GM12878 (cell line): ENCODE measurements around the gene NRP1. TPM values are rescaled to one million over a fixed set of nuclear protein-coding genes. Genes with fewer than 3 reads are reported as not detected.

ENCODE experiments used
- ATAC-seq: fragments of 200-7000 bp; cut with Tn5 transposase; 3 replicates; pipeline ENCODE4 v1.9.1; 2020; ENCODE audit warnings: mild to moderate bottlenecking, moderate library complexity
- BruUV-seq: library from RNA; stranded (reverse); fragments of 400-500 nt; replicated peaks from 2 replicates; lab custom pipeline; 2021; lab: Mats Ljungman, UMichigan
- CTCF ChIA-PET: fragments of 300-600 bp; sonication (Branson Sonifier 250); formaldehyde crosslinking; extraction: SDS; loops from one replicate; lab custom pipeline; 2021; ENCODE audit warnings: inconsistent platforms; lab: Yijun Ruan, JAX
- POLR2A ChIA-PET: fragments of 350-600 bp; formaldehyde crosslinking; extraction: SDS; loops from one replicate; lab custom pipeline; 2021; ENCODE audit warnings: inconsistent platforms; lab: Charles Lee
- RAD21 ChIA-PET: fragments of 300-600 bp; sonication (Branson Sonifier 250); formaldehyde crosslinking; loops from one replicate; lab custom pipeline; 2023; ENCODE audit warnings: antibody characterized with exemption; ENCODE audit not compliant: unreplicated experiment; lab: Charles Lee
- SMC1A ChIA-PET: fragments of 300-600 bp; sonication (Branson Sonifier 250); formaldehyde crosslinking; loops from one replicate; lab custom pipeline; 2023; ENCODE audit not compliant: unreplicated experiment, uncharacterized antibody; lab: Charles Lee
- DNase-seq: peaks from one replicate; pipeline ENCODE4 v3.0.0-alpha.2; 2011; ENCODE audit warnings: low read depth, low spot score
- FAIRE-seq: peaks from 3 replicates; lab custom pipeline; 2011; peaks lifted over from hg19 to GRCh38; lab: Jason Lieb, UNC
- H2AFZ ChIP-seq: 2 replicates; pipeline ENCODE4 v1.6.0; 2011; ENCODE audit warnings: low read depth, low read length, control low read depth; ENCODE audit not compliant: control insufficient read depth
- H3K27ac ChIP-seq: 2 replicates; pipeline ENCODE4 v1.5.1; 2011; ENCODE audit warnings: control low read depth; ENCODE audit not compliant: control insufficient read depth, insufficient read depth
- H3K27me3 ChIP-seq, 2 experiments: replicated peaks in 1 of 2; 2 replicates each; pipeline versions ENCODE4 v1.6.0 to v1.6.1; 2011; ENCODE audit warnings: low read length in 1 of 2; ENCODE audit not compliant: control insufficient read depth in 2 of 2, insufficient read depth in 2 of 2
- H3K36me3 ChIP-seq, 2 experiments: 2 replicates each; pipeline ENCODE4 v1.5.1; 2011; ENCODE audit warnings: low read length in 1 of 2; ENCODE audit not compliant: control insufficient read depth in 2 of 2, insufficient read depth in 2 of 2
- H3K4me1 ChIP-seq: 2 replicates; pipeline ENCODE4 v1.6.1; 2011; ENCODE audit warnings: mild to moderate bottlenecking, low read length, moderate library complexity, mixed read lengths; ENCODE audit not compliant: control insufficient read depth, insufficient read depth
- H3K4me2 ChIP-seq: 2 replicates; pipeline ENCODE4 v1.6.0; 2011; ENCODE audit warnings: control low read depth; ENCODE audit not compliant: control insufficient read depth, insufficient read depth
- H3K4me3 ChIP-seq: fragments of 200-600 bp; sonication (generic); 2 replicates; pipeline ENCODE4 v1.5.1; 2016
- H3K79me2 ChIP-seq: 2 replicates; pipeline ENCODE4 v1.6.0; 2011; ENCODE audit warnings: low read length; ENCODE audit not compliant: control insufficient read depth, insufficient read depth
- H3K9ac ChIP-seq: 2 replicates; pipeline ENCODE4 v1.8.0; 2011; ENCODE audit warnings: low read length, control low read depth, mixed read lengths; ENCODE audit not compliant: control insufficient read depth, insufficient read depth
- H3K9me3 ChIP-seq: replicated peaks from 3 replicates; pipeline ENCODE4 v1.5.1; 2011; ENCODE audit warnings: mild to moderate bottlenecking, low read length; ENCODE audit not compliant: control insufficient read depth, insufficient read depth
- H4K20me1 ChIP-seq: 2 replicates; pipeline ENCODE4 v1.6.0; 2011; ENCODE audit not compliant: control insufficient read depth, insufficient read depth
- ATF7 ChIP-seq: fragments of 450-650 bp; IDR thresholded peaks from 2 replicates; pipeline ENCODE4 v1.6.1; 2016; ENCODE audit warnings: low read depth, mild to moderate bottlenecking
- CREM ChIP-seq: IDR thresholded peaks from 2 replicates; pipeline ENCODE4 v1.6.1; 2014; ENCODE audit warnings: antibody characterized with exemption, low read depth
- HCFC1 ChIP-seq: fragments of 150-350 bp; IDR thresholded peaks from 2 replicates; pipeline ENCODE4 v1.6.1; 2014; ENCODE audit warnings: low read length
- IRF4 ChIP-seq: IDR thresholded peaks from 2 replicates; pipeline ENCODE4 v1.6.1; 2011; ENCODE audit warnings: low read depth, low read length
- MTA3 ChIP-seq: IDR thresholded peaks from 2 replicates; pipeline ENCODE4 v1.6.1; 2012; ENCODE audit warnings: low read length, inconsistent platforms, borderline replicate concordance
- MYC ChIP-seq: IDR thresholded peaks from 2 replicates; pipeline ENCODE4 v1.6.1; 2011; ENCODE audit warnings: mild to moderate bottlenecking, low read length, moderate library complexity, inconsistent platforms; ENCODE audit not compliant: insufficient read depth, insufficient replicate concordance, insufficient read length, severe bottlenecking
- POLR2AphosphoS2 ChIP-seq: IDR thresholded peaks from 2 replicates; pipeline ENCODE4 v1.6.1; 2011; ENCODE audit warnings: low read depth, mild to moderate bottlenecking, low read length, improper control_type of control experiment, moderate library complexity
- SMAD5 ChIP-seq: IDR thresholded peaks from 2 replicates; pipeline ENCODE4 v1.6.1; 2016; ENCODE audit warnings: antibody characterized with exemption, low read depth
- ZNF384 ChIP-seq: IDR thresholded peaks from 2 replicates; pipeline ENCODE4 v1.6.1; 2012; ENCODE audit warnings: low read depth, mild to moderate bottlenecking, low read length, improper control_type of control experiment, borderline replicate concordance
- ZSCAN29 ChIP-seq: fragments of 450-650 bp; IDR thresholded peaks from 2 replicates; pipeline ENCODE4 v1.6.1; 2017; ENCODE audit warnings: mild to moderate bottlenecking, moderate library complexity
- WGBS: methylation state at CpG from one replicate; pipeline ENCODE4 v1.1.6; 2016; ENCODE audit warnings: low lambda C conversion rate; ENCODE audit not compliant: insufficient replicate concordance, insufficient coverage; ENCODE audit errors: missing lambda C conversion rate; 5-methylcytosine and 5-hydroxymethylcytosine counted together
- in situ Hi-C: fragments of 300-500 bp; cut with MboI; formaldehyde crosslinking; loops from 9 replicates; pipeline ENCODE4 v1.14.3; 2018; ENCODE audit warnings: mixed read lengths
- intact Hi-C: fragments of 100-400 bp; cut with micrococcal nuclease; formaldehyde crosslinking; loops from one replicate; pipeline ENCODE4 v1.14.2; 2022; ENCODE audit not compliant: unreplicated experiment
- polyA plus RNA-seq, 11 experiments: library from polyadenylated mRNA; depleted of rRNA in 4 of 11; unstranded in 6 of 11; stranded (reverse) in 5 of 11; fragments of >200 nt; fragmentation: Nextera tagmentation in 4 of 11; fragmentation: Illumina TruSeq in 1 of 11; extraction: Ambion mirVana in 4 of 11; extraction: Trizol in 1 of 11; gene quantifications; 1 replicate in 1 of 11; 2 replicates in 10 of 11; pipeline versions ENCODE4 v1.2.1 to v1.2.3, GENCODE V29; 2011 to 2016; ENCODE audit warnings: inconsistent platforms in 2 of 11, missing spikeins in 2 of 11, low read depth in 1 of 11
- total RNA-seq, 4 experiments: library from RNA; depleted of rRNA in 3 of 4; stranded (reverse); fragments of >200 nt in 3 of 4; fragmentation: Illumina TruSeq in 1 of 4; extraction: Trizol in 1 of 4; gene quantifications; 2 replicates each; pipeline versions ENCODE4 v1.2.1 to v1.2.3, GENCODE V29; 2013 to 2021
- TF ChIP-seq, protein P1 (sequence below): fragments of 450-650 bp; IDR thresholded peaks from 2 replicates; pipeline ENCODE4 v1.6.1; 2017; ENCODE audit warnings: low read depth, mild to moderate bottlenecking, moderate library complexity
- TF ChIP-seq, protein P2 (sequence below): fragments of 450-650 bp; formaldehyde crosslinking; IDR thresholded peaks from 2 replicates; pipeline ENCODE4 v1.5.0; 2022; ENCODE audit warnings: mild to moderate bottlenecking, missing genetic modification characterization
- TF ChIP-seq, protein P3 (sequence below): fragments of 450-650 bp; IDR thresholded peaks from 2 replicates; pipeline ENCODE4 v1.6.1; 2017; ENCODE audit warnings: mild to moderate bottlenecking, moderate library complexity

The NRP1 gene
- total and polyA plus RNA-seq, 10 of the 15 experiments (the other 5 are each of a cell fraction or from before 2014, with no cell fraction given) = 0.11 to 12.1 (median 0.52) TPM

DNA sequence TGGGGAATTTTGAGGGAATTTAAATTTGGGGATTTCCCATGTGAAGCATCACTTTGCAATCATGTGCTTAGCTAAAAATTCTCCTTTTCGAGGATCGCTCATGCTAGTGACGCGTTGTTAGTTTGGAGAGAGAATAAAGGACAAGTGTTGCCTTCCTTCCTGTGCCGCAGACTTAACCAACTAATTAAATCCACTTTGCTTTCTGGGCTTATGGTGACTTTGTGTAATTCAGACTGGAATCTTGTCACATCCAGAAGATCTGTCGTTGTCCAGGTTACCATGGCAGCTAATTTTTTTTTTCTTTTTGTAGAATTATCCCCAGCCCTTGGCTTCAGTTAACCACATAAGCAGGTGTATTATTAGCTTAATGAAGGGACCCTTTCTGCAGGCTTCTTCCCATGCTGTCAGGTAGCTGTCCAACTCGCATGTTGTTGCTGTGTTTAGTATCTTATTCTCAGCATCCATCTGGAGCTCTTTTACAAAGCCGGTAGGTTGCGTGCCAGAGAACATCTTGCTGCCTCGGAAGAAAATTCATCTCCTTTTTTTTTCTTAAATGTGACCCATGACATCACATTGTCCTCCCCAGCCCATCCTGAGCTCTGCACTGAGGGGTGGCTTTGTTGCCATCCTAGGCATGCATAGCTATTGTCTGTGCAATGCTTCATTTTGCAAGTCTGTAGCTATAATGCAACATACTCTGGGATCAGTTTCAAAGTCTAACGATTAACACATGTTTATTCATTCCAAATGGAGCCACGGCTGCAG lies 47.2 kb upstream of the NRP1 start:
- ATAC-seq = no peak
- Histone ChIP-seq H3K79me2 (no peaks in the 10 kb centered on the region), H3K36me3 (no peaks in the 10 kb centered on the region), H3K9me3 (no peaks in the 10 kb centered on the region), H2AFZ (no peak overlapping the region), H3K4me3 (no peak overlapping the region), H3K27me3 (no peaks in the 10 kb centered on the region), H3K9ac (no peak overlapping the region), H3K4me1 (no peaks in the 10 kb centered on the region), H4K20me1 (no peaks in the 10 kb centered on the region), H3K27ac (no peak overlapping the region), H3K4me2 (no peak overlapping the region)
- in situ Hi-C loops (no loop called here), intact Hi-C loops (no loop called here)
- FAIRE-seq = no peak
- RAD21 ChIA-PET = interaction anchor here (0.6 to 1.5 kb wide), 8 partner anchors 8 to 392 kb away, joined by 3 to 4 read pairs (median 3); partner anchors contain the start of gene NRP1
- DNase-seq = no peak
- WGBS = 52% methylated on average over 12 of the region's 12 CpGs
- CTCF ChIA-PET = interaction anchor here (0.6 kb wide), 1 partner anchor 451 kb away, joined by 3 read pairs; no protein-coding TSS in a partner anchor
- POLR2A ChIA-PET = no interaction called here
- SMC1A ChIA-PET = interaction anchor here (0.6 to 2.1 kb wide), 10 partner anchors 9 to 377 kb away, joined by 3 to 6 read pairs (median 4); no protein-coding TSS in a partner anchor
- no TSS peak for BruUV-seq
- TF ChIP-seq MTA3 = no peak
- no peak for TF ChIP-seq POLR2AphosphoS2
- TF ChIP-seq, protein P1, sequence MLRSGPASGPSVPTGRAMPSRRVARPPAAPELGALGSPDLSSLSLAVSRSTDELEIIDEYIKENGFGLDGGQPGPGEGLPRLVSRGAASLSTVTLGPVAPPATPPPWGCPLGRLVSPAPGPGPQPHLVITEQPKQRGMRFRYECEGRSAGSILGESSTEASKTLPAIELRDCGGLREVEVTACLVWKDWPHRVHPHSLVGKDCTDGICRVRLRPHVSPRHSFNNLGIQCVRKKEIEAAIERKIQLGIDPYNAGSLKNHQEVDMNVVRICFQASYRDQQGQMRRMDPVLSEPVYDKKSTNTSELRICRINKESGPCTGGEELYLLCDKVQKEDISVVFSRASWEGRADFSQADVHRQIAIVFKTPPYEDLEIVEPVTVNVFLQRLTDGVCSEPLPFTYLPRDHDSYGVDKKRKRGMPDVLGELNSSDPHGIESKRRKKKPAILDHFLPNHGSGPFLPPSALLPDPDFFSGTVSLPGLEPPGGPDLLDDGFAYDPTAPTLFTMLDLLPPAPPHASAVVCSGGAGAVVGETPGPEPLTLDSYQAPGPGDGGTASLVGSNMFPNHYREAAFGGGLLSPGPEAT = no peak; the same call in 1 of the 2 replicates
- no peak for TF ChIP-seq HCFC1
- TF ChIP-seq ZSCAN29 = no peak
- TF ChIP-seq, protein P2, sequence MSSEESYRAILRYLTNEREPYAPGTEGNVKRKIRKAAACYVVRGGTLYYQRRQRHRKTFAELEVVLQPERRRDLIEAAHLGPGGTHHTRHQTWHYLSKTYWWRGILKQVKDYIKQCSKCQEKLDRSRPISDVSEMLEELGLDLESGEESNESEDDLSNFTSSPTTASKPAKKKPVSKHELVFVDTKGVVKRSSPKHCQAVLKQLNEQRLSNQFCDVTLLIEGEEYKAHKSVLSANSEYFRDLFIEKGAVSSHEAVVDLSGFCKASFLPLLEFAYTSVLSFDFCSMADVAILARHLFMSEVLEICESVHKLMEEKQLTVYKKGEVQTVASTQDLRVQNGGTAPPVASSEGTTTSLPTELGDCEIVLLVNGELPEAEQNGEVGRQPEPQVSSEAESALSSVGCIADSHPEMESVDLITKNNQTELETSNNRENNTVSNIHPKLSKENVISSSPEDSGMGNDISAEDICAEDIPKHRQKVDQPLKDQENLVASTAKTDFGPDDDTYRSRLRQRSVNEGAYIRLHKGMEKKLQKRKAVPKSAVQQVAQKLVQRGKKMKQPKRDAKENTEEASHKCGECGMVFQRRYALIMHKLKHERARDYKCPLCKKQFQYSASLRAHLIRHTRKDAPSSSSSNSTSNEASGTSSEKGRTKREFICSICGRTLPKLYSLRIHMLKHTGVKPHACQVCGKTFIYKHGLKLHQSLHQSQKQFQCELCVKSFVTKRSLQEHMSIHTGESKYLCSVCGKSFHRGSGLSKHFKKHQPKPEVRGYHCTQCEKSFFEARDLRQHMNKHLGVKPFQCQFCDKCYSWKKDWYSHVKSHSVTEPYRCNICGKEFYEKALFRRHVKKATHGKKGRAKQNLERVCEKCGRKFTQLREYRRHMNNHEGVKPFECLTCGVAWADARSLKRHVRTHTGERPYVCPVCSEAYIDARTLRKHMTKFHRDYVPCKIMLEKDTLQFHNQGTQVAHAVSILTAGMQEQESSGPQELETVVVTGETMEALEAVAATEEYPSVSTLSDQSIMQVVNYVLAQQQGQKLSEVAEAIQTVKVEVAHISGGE (CRISPR knock-in tag) = no peak
- TF ChIP-seq, protein P3, sequence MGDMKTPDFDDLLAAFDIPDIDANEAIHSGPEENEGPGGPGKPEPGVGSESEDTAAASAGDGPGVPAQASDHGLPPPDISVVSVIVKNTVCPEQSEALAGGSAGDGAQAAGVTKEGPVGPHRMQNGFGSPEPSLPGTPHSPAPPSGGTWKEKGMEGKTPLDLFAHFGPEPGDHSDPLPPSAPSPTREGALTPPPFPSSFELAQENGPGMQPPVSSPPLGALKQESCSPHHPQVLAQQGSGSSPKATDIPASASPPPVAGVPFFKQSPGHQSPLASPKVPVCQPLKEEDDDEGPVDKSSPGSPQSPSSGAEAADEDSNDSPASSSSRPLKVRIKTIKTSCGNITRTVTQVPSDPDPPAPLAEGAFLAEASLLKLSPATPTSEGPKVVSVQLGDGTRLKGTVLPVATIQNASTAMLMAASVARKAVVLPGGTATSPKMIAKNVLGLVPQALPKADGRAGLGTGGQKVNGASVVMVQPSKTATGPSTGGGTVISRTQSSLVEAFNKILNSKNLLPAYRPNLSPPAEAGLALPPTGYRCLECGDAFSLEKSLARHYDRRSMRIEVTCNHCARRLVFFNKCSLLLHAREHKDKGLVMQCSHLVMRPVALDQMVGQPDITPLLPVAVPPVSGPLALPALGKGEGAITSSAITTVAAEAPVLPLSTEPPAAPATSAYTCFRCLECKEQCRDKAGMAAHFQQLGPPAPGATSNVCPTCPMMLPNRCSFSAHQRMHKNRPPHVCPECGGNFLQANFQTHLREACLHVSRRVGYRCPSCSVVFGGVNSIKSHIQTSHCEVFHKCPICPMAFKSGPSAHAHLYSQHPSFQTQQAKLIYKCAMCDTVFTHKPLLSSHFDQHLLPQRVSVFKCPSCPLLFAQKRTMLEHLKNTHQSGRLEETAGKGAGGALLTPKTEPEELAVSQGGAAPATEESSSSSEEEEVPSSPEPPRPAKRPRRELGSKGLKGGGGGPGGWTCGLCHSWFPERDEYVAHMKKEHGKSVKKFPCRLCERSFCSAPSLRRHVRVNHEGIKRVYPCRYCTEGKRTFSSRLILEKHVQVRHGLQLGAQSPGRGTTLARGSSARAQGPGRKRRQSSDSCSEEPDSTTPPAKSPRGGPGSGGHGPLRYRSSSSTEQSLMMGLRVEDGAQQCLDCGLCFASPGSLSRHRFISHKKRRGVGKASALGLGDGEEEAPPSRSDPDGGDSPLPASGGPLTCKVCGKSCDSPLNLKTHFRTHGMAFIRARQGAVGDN = no peak
- no peak for TF ChIP-seq CREM
- TF ChIP-seq IRF4 = no peak
- TF ChIP-seq MYC = no peak
- TF ChIP-seq SMAD5 = no peak
- TF ChIP-seq ATF7 = no peak
- TF ChIP-seq ZNF384 = no peak
